Lower lobe of right lung (tissue), 2 donors: Measurements from ENCODE around the gene MALRD1. TPM values are rescaled to one million over a fixed set of nuclear protein-coding genes. Genes with fewer than 3 reads are reported as not detected.
"Not testable (repeated sequence)": the region's sequence is repeated elsewhere in the genome, so short reads cannot be mapped to it uniquely, and the experiment has no call there.

Source experiments
- ATAC-seq, 2 donors: fragments of 200-7000 bp; cut with Tn5 transposase; one replicate each; pipeline ENCODE4 v1.9.1; 2020 to 2022; ENCODE audit warnings: mild to moderate bottlenecking in 2 of 2, moderate library complexity in 2 of 2
- DNase-seq: peaks from one replicate; pipeline ENCODE4 v3.0.0-alpha.2; 2020
- H3K27ac ChIP-seq: fragments of 200-600 bp; one replicate; pipeline ENCODE4 v1.8.0; 2022
- H3K27me3 ChIP-seq: fragments of 200-600 bp; one replicate; pipeline ENCODE4 v1.8.0; 2022; ENCODE audit warnings: low read depth
- H3K36me3 ChIP-seq: fragments of 200-600 bp; one replicate; pipeline ENCODE4 v1.8.0; 2022; ENCODE audit warnings: mild to moderate bottlenecking
- H3K4me1 ChIP-seq: fragments of 200-600 bp; one replicate; pipeline ENCODE4 v1.8.0; 2022
- H3K4me3 ChIP-seq: fragments of 200-600 bp; one replicate; pipeline ENCODE4 v1.8.0; 2022; ENCODE audit warnings: mild to moderate bottlenecking
- H3K9me3 ChIP-seq: fragments of 200-600 bp; one replicate; pipeline ENCODE4 v1.8.0; 2022
- CTCF ChIP-seq: fragments of 200-600 bp; IDR thresholded peaks from one replicate; pipeline ENCODE4 v1.8.0; 2022; ENCODE audit warnings: antibody characterized with exemption, mild to moderate bottlenecking
- intact Hi-C: fragments of 100-400 bp; cut with DNase I; formaldehyde crosslinking; loops from one replicate; pipeline ENCODE4 v1.11.0; 2022
- total RNA-seq: library from RNA; stranded (reverse); fragmentation: NEBNext Ultra II Directional; extraction: Animal tissue kit (Norgen Biotek cat#: 25700); gene quantifications from one replicate; pipeline ENCODE4 v1.2.1, GENCODE V29; 2021
- donor health status: DM: no; HTN: yes; CAD: no; lungs with severe emphysema.

Gene MALRD1
- total RNA-seq, 1 donor from 2014 or later, result 6.0 TPM

- intact Hi-C loops, result no loop called here
- Histone ChIP-seq H3K9me3 (no peaks in the 10 kb centered on the region), H3K4me3 (no peak overlapping the region), H3K36me3 (no peaks in the 10 kb centered on the region), H3K27ac (no peak overlapping the region), H3K4me1 (no peaks in the 10 kb centered on the region), H3K27me3 (no peaks in the 10 kb centered on the region)
- no peak for TF ChIP-seq CTCF
- no peak for DNase-seq
- no peak for ATAC-seq
Observed at GRCh38 chr10:19730907-19731217, 682.3 kb downstream of the MALRD1 start.

- ATAC-seq (no peak), DNase-seq (no peak)
- intact Hi-C loops, result no loop called here
- H3K27ac ChIP-seq, result no peak overlapping the region
- no peaks in the 10 kb centered on the region for H3K36me3 ChIP-seq
- TF ChIP-seq CTCF, result no peak
- no peaks in the 10 kb centered on the region for H3K4me1 ChIP-seq
- no peaks in the 10 kb centered on the region for H3K27me3 ChIP-seq
- no peak overlapping the region for H3K4me3 ChIP-seq
- H3K9me3 ChIP-seq, result no peaks in the 10 kb centered on the region
Observed at GRCh38 chr10:19731560-19731959, 683.0 kb downstream of the MALRD1 start.

- no peak overlapping the region for H3K4me3 ChIP-seq
- ATAC-seq, result no peak
- no peaks in the 10 kb centered on the region for H3K27me3 ChIP-seq
- intact Hi-C loops, result no loop called here
- TF ChIP-seq CTCF, result no peak
- no peak for DNase-seq
- H3K9me3 ChIP-seq, result no peaks in the 10 kb centered on the region
- no peaks in the 10 kb centered on the region for H3K36me3 ChIP-seq
- no peak overlapping the region for H3K27ac ChIP-seq
- H3K4me1 ChIP-seq, result no peaks in the 10 kb centered on the region
Observed at GRCh38 chr10:19738440-19738839, 689.8 kb downstream of the MALRD1 start.

GRCh38 chr10:19739232-19739631 lies 690.6 kb downstream of the MALRD1 start:
- H3K27ac ChIP-seq, intact Hi-C loops, H3K4me1 ChIP-seq, H3K4me3 ChIP-seq, ATAC-seq, DNase-seq, H3K36me3 ChIP-seq, H3K9me3 ChIP-seq, H3K27me3 ChIP-seq: not testable (repeated sequence)

- H3K9me3 ChIP-seq, H3K4me1 ChIP-seq, H3K36me3 ChIP-seq, DNase-seq, H3K4me3 ChIP-seq, ATAC-seq, H3K27me3 ChIP-seq, H3K27ac ChIP-seq, intact Hi-C loops: not testable (repeated sequence)
Observed at GRCh38 chr10:19742144-19742543, 693.5 kb downstream of the MALRD1 start.

GRCh38 chr10:19745672-19746071 lies 697.1 kb downstream of the MALRD1 start:
- no peak for TF ChIP-seq CTCF
- H3K4me3 ChIP-seq, result no peak overlapping the region
- no peaks in the 10 kb centered on the region for H3K9me3 ChIP-seq
- H3K4me1 ChIP-seq, result no peaks in the 10 kb centered on the region
- H3K27ac ChIP-seq, result no peak overlapping the region
- no peaks in the 10 kb centered on the region for H3K27me3 ChIP-seq
- DNase-seq (no peak), ATAC-seq (no peak)
- no peaks in the 10 kb centered on the region for H3K36me3 ChIP-seq
- intact Hi-C loops, result no loop called here

- DNase-seq, result no peak
- no peaks in the 10 kb centered on the region for H3K9me3 ChIP-seq
- H3K36me3 ChIP-seq, result no peaks in the 10 kb centered on the region
- intact Hi-C loops, result no loop called here
- no peak overlapping the region for H3K4me3 ChIP-seq
- no peak for TF ChIP-seq CTCF
- peak; percentile 50 to 69 for ATAC-seq
- H3K27ac ChIP-seq, result no peak overlapping the region
- no peaks in the 10 kb centered on the region for H3K4me1 ChIP-seq
- H3K27me3 ChIP-seq, result no peaks in the 10 kb centered on the region
Observed at GRCh38 chr10:19749185-19749729, 700.7 kb downstream of the MALRD1 start.
